HG02840 (cell line): ENCODE results near the gene OR51E2.

ENCODE experiments used
- ATAC-seq: cut with Tn5 transposase; IDR thresholded peaks from one replicate; pipeline ENCODE4 v1.9.1; 2021; ENCODE audit warnings: mild to moderate bottlenecking, moderate library complexity, moderate number of reproducible peaks; ENCODE audit not compliant: unreplicated experiment, low FRiP score

OR51E2 gene

GRCh38 chr11:4664786-4665185 lies 32.9 kb downstream of the OR51E2 start:
- ATAC-seq, result no peak

DNA sequence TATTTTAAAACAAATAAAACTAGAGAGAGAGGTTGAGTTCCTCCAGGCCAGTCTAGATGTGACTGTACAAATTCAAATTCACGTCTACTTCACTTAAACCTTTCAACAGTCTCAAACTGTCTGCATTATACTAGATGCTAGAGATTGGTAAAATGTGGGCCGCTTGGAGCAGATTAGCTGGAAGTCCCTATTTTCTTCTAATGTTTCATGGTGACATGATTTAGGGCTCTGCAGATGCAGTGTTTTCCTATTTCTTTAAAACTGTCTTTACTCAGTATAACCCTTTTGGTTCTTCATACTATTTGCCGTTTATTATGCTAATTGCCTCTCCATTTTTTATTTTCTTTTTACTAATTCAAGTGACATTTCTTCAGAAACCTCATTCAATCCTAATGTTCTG lies 33.5 kb downstream of the OR51E2 start:
- ATAC-seq, result no peak

- ATAC-seq, result no peak
Measured at GRCh38 chr11:4662876-4663275, 34.8 kb downstream of the OR51E2 start.

DNA sequence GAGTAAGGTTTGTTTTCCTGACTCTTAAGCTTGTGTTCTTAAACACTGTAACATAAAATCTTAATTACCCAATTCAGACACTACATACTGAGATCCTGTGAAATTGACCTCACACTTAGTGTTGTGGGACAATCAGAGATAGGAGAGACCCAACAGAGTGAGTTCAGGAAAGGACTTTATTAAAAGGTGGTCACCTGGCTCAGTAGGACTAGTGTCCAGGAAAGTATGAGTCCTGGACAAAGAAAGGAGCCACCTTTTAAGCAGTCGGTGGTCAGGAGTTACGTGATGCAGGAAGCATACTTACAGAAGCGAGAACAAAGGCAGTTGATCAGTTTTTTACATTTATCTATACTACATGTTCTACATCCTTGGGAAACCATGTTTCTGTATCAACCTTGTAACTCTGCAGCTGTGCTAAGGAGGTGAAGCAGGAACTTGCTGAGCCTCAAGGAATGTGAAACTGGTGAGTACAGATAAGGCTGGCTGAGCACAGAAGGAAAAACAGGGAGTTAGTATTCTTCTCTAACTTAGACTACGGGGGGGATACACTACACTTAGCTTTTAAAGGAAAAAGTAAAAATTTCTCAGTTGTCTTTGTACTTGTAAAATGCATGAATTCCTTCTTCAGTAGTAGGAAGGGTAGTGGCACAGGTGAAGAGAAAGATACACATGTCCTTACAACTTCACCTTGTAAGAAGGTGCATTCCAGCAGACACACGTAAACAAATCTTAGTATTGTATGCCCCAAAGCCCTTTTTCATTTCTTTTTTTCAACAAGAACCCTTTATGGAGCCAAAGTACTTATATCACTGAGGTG lies 38.8 kb downstream of the OR51E2 start:
- no peak for ATAC-seq

DNA sequence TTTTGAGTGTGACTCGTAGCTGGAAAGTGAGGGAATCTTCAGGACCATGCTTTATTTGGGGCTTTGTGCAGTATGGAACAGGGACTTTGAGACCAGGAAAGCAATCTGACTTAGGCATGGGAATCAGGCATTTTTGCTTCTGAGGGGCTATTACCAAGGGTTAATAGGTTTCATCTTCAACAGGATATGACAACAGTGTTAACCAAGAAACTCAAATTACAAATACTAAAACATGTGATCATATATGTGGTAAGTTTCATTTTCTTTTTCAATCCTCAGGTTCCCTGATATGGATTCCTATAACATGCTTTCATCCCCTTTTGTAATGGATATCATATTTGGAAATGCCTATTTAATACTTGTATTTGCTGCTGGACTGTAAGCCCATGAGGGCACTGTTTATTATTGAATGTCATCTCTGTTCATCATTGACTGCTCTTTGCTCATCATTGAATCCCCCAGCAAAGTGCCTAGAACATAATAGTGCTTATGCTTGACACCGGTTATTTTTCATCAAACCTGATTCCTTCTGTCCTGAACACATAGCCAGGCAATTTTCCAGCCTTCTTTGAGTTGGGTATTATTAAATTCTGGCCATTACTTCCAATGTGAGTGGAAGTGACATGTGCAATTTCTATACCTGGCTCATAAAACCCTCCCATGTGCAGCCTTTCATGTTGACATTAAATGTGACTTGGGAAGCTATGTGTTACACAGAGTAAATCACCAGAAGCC lies 42.9 kb downstream of the OR51E2 start:
- ATAC-seq, result no peak

DNA sequence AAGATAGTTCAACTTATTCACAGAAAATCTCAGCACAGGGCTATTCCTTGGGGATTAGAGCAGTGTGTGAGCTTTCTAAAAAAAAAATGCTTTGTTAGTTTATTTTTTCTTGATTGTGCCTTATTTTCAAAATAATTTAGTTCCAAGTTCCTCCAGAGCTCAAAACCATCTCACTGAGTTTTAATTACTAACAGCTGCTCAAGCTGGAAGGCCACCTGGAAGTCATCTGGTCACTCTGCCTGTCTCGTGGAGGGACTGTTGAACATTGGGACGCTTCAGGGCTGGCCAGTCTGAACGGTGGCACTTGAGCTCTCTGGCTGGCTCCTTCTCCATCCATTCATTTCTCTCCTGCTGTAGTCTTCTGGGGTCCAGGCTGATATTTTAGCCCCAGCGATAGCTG lies 49.9 kb downstream of the OR51E2 start:
- ATAC-seq, result no peak

DNA sequence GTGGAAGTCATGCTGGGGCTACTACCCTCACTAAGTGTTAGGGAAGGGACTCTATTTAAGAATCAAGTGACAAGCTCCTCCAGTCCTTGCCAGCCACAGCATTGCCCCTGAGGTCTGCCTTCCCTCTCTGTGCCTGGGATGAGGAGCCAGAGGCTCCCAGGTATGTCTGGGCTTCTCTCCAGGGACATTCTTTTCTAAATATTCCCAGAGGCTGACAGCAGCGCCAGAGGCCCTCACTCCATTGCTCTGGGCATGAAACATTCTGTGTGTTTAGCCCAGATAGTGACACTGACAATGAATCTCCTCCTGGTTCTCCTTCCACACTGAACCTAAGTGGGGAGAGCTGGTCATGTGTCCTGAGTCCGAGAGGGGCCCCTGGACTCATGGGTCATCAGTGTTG lies 51.7 kb downstream of the OR51E2 start:
- no peak for ATAC-seq

DNA sequence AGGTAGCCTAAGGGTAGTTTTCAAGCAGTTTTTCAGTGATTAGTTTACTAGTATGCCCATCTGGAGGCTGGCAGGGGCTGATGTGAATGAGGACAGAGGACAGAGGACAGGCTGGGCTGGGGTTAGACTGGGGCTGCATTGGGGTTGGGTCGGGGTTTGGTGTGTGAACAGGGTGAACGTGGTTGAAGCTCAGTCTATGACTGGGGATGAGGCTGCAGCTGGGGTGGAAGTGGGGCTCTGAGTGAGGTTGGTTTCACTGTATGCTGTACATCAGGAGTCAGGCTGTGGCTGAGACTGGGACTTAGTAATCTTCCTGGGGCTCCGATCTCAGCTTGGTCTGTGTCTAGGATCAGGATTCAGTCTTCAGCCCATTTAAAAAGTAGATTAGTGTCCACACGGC lies 53.4 kb downstream of the OR51E2 start:
- ATAC-seq, result no peak

GRCh38 chr11:4643682-4644081 lies 54.0 kb downstream of the OR51E2 start, which contains the start of gene OR51E1:
Gene OR51E1, plus strand, starts transcription at chr11:4643982. Its CDS starts 8,545 bp downstream, at chr11:4652527.
- no peak for ATAC-seq

DNA sequence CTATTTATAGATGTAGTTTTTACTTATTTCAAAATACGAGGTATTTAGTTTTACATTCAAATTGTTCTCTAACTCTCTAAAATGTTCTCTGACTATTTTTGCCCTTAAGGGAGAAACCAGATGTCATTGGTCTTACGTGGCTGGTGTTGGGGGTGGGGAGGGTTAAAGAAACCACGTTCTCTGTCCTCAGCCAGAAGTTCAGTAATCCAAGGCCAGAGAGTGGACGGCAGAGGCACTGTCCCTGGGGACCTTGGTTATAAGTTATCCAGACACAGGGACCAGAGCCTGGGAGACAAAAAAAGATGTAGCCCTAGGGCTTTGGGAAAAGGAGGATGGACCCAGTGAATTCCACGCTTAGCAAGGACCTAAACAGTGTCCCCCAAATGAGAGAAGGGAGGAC lies 54.6 kb downstream of the OR51E2 start:
- no peak for ATAC-seq

GRCh38 chr11:4642043-4642442 lies 55.6 kb downstream of the OR51E2 start:
- ATAC-seq, result no peak

- no peak for ATAC-seq
Measured at GRCh38 chr11:4641501-4641900, 56.2 kb downstream of the OR51E2 start.

DNA sequence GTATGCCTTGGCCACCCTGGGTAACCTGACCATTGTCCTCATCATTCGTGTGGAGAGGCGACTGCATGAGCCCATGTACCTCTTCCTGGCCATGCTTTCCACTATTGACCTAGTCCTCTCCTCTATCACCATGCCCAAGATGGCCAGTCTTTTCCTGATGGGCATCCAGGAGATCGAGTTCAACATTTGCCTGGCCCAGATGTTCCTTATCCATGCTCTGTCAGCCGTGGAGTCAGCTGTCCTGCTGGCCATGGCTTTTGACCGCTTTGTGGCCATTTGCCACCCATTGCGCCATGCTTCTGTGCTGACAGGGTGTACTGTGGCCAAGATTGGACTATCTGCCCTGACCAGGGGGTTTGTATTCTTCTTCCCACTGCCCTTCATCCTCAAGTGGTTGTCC lies 57.7 kb downstream of the OR51E2 start:
- no peak for ATAC-seq

GRCh38 chr11:4637662-4638047 lies 60.0 kb downstream of the OR51E2 start:
- ATAC-seq, result no peak

DNA sequence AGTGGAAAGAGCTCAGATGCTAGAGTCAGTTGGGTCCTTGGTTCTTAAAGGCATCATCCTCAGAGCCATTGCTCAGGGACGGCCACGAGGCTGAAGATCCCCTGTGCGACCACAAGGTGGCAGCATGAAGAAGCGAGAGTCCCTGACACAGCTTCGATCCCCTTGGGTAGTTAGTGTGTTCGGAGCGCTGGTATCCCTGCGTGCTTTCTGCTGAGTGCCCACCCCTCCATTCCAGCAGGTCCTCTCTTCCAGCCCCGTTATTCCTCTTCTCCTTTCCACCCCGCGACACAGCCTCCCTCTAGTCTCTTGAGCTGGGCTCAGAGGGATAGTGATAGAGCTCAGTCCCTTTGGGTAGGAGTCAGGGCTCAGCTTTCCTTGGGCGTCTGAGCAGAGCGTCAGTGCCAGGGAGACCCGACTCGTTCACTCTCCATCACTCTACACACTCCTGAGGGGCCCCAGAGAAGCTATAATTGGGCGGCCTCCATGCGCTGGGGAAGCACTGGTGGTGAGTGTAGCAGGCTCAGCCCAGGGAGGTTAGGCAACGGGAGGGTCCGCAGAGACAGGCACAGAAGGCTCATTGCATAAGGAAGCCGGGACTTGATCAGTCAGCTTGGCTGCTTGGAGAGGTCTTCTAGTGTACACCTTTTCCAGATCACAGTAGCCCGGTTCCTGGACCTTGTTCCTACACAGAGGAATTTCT lies 60.5 kb downstream of the OR51E2 start, which contains the start of gene OR51D1:
Gene OR51D1 (plus strand): TSS at position 516 of the 700 bp plus-strand sequence. CDS start 2,314 bp downstream, outside the sequence.
- ATAC-seq, result no peak

- no peak for ATAC-seq
Measured at GRCh38 chr11:4636136-4636535, 61.5 kb downstream of the OR51E2 start.
